SKM-1 (cell line): Measurements from ENCODE around the gene DGKI.

Experiments
- DNase-seq: peaks from one replicate; lab custom pipeline; 2025; ENCODE audit not compliant: unreplicated experiment; lab: John Stamatoyannopoulos, UW

Gene DGKI

DNA sequence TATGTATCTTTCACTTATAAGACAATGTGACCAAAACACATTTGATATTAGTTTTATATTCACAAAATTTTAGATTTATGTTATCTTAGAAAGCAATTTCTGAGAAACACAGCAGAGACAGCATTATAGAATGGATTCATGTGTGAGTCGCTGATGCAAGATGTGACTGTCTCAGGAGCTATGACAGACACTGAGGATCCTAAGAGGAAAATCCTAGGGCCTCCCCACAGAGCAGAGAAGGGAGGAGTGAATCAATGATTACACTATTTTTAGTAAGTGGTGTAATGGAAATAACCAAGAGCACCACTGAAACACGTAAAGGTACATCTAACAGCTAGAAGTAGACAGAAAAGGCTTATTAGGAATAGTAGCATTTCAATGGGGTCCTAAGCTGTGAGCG, 299.3 kb downstream of the DGKI start:
- no peak for DNase-seq

GRCh38 chr7:137546671-137547070, 300.1 kb downstream of the DGKI start:
- DNase-seq = no peak

DNA sequence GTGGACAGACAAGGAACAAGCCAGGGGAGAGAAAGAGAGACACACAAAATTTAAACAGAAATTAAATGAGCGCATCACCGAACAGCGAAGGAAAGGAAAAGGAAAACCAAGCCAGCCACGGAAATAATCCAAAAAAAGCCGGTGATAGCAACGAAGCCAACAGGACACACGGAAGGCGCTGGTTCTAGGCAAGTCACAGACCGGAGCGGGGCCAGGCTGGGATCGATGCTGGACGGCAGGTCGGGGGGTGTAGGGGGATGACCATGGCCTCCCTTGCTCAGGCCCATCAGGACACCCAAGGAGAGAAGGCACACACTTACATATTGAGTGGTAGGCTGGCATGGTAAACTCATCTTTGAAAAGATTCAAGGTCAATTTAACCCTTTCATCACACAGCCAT, 300.8 kb downstream of the DGKI start:
- DNase-seq = no peak

DNA sequence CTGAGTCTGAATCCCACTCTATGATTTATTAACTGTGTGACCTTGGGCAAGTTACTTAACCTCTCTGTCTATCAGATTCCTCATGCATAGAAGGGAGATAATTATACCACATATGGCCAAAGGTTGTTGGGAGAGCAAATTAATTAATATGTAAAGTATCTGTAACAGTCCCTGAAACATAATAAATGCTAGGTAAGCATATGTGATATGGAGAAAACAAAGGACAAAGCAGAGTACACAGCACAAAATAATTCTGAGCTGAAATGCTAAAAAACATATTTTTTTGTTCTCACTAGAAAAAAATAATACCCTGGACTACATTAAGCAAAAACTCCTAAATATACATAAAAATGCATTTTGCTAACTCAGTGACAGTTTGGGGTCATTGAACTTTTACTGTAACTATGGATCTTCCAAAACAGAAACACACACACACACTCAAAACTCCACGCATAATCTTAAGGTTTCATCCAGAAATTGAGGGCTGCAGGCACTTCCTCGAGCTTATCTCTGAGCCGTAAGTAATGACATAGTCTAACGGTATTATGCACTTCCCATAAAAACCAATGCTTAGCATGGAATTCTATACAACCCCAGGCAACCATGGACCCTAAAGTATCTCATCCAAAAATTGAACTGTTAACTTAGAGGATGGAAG, 301.6 kb downstream of the DGKI start:
- no peak for DNase-seq

- DNase-seq = no peak
Measured at GRCh38 chr7:137544453-137545058, 302.2 kb downstream of the DGKI start.

GRCh38 chr7:137539111-137539715, 307.6 kb downstream of the DGKI start:
- no peak for DNase-seq

- DNase-seq = no peak
Measured at GRCh38 chr7:137538361-137538762, 308.4 kb downstream of the DGKI start.

- DNase-seq = no peak
Measured at GRCh38 chr7:137535579-137535978, 311.2 kb downstream of the DGKI start.

DNA sequence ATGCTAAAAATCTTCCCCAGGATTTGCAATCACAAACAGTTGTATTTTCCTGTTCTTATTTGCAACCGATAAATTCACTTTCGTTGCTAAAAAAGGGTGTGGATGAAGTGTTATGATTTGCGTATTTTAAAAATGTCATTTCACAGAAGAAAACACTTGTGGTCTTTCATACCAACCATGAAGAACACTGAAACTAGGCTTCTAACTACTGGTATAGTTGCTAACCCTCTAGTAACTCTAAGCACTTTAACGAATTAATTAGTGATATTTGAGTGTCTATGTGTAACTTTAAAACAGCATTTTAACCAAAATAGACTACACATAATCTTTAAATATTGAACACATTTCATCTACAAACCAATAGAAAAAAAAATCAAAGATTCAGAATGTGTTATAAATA, 315.1 kb downstream of the DGKI start:
- DNase-seq = no peak

DNA sequence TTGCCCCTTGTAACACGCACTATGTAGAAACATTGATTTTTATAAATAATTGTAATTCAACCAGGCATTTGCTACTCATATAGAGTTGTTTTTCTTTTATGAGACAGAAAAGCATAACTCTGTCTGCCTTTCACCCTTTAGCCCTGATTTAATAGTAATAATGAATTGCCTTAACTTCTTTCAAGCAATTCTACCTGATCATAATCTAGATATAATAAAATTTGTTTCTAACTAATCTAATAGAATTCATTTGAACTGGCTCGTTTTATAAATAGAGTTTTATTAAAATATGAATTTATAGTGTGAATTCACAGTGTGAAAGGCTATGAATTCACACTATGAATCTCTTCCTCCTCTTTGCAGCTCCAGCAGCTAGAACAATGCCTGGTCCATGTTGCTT, 319.1 kb downstream of the DGKI start:
- no peak for DNase-seq

DNA sequence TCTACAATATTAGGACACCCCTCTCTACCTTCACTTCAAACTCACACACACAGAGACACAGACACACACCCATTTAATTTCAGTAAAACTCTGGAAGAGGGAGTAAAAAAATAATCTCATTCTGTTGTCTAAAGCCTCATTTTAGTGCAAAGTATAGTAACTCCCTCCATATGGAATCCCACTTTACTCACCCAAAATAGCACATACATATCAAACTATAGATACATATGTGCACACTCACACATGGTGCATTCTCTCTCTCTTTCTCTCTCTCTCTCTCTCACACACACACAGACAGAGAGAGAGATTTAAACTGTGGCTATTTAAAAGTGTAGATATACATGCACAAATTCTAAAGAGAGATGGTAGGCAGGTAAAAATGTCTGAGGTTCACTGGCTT, 323.6 kb downstream of the DGKI start:
- no peak for DNase-seq

GRCh38 chr7:137521451-137521850, 325.3 kb downstream of the DGKI start:
- no peak for DNase-seq

DNA sequence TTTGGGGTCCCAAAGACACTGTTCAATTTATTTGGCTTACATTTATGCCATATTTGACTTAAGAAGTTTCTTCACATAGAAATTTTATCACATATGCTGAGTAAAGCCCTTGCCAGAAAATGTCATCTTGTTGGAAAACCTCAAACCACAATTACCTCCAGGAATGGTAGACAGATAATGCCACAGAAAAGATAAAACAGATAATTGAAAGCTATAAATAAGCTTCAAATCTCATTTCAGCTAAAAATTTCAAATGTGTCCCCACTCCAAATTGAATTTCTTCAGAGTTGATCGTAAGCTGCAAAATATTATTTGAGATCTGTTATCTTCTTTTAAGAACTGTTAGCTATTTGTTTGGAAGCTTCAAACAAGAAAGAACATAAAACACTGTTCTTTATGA, 326.8 kb downstream of the DGKI start:
- no peak for DNase-seq

DNA sequence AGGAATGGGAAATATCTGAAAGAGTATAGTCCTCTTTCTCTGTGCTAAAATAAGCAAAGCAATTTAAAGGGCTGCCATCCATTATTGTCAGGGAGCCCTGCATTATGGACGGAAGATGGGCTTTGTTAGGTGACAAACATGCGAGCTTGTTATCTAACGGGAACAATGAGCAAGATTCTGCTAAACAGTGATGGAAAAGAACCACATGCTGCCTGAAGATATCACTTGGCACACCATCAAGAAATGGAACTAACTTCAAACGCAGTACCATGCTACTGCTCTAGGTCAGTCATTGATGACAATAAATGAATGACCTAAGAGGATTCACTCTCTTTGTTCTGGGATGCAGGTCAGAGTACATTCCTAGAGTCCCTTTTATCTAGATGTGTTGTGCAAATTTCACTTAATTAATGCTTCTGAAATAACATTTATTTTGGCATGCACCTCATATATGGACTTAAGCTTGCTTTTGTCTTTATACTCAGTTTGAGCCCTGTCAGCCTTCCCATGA, 327.5 kb downstream of the DGKI start:
- no peak for DNase-seq

DNA sequence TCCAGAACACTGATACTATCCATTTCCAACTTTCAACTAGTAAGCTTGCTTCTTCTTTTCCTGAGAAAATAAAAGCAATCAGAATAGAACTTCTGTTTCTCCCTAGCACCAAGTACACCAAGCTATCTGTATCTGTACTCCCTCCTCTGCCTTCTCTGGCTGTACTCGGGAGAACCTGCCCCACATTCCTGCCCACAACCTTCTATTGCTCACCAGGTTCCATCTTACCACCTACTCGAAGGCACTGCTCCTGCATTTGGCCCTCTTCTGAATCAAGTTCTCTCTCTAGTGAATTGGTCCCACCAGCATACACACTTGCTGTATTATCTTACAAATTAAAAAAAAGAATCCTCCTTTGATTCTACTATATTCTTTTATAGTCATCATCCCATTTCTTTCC, 333.7 kb downstream of the DGKI start:
- DNase-seq = no peak

- no peak for DNase-seq
Measured at GRCh38 chr7:137507096-137507495, 339.7 kb downstream of the DGKI start.

GRCh38 chr7:137506031-137506430, 340.7 kb downstream of the DGKI start:
- DNase-seq = no peak

GRCh38 chr7:137501562-137501961, 345.2 kb downstream of the DGKI start:
- no peak for DNase-seq

- DNase-seq = no peak
Measured at GRCh38 chr7:137492889-137493288, 353.9 kb downstream of the DGKI start.

- DNase-seq = no peak
Measured at GRCh38 chr7:137489880-137490279, 356.9 kb downstream of the DGKI start.

- no peak for DNase-seq
Measured at GRCh38 chr7:137488038-137488437, 358.7 kb downstream of the DGKI start.

DNA sequence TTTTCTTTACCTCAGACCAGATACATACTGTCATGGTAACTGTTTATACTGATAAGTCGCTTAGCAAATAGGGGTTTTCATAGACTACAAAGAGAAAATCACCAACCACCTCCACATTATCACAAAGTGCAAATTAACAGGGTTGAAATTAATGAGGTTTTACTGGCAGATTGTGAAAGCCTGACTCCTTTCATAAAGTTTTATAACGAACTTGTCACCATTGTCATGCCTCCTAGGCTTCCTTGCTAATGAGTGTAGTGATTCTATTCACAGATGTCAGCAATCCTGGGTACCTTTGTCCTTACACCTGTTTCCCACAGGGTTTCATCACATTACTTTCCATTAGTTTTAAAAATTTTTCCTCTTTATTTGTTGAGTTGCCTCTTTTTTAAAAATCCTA, 361.0 kb downstream of the DGKI start:
- DNase-seq = no peak

DNA sequence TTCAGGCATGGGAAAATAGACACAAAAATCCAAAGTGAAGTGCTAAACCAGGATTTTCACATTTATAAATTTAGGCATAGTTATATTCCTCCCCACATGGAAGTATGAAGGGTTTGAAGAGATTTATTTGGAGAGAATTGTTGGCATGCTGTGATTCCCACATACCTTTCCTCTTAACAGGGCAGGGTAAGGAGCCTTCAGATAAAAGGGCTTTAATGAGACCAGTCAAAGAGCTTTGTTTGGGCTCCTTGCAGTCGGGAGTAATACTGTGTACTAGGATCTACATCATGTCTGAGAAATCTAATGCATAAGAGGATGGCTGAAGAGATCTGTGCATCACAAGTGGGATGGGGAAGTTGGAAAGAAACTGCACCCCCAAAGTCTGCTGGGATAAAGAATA, 362.4 kb downstream of the DGKI start:
- DNase-seq = no peak
